PC-9 (cell line): ENCODE measurements around the gene SPATA21.

ENCODE experiments used
- CTCF ChIP-seq: fragments of 200-600 bp; sonication (generic); conservative IDR thresholded peaks from 2 replicates; pipeline ENCODE4 v1.6.1; 2017; ENCODE audit warnings: mixed run types, antibody characterized with exemption, mild to moderate bottlenecking, moderate library complexity
- EZH2 ChIP-seq: fragments of 200-600 bp; sonication (generic); IDR thresholded peaks from 2 replicates; pipeline ENCODE4 v1.8.0; 2017; ENCODE audit warnings: antibody characterized with exemption, low read depth

GRCh38 chr1:16422041-16422440 is 15.2 kb downstream of the SPATA21 start:
- TF ChIP-seq CTCF = no peak
- TF ChIP-seq EZH2 = no peak
